ENCODE results near the gene EIF4H. TPM values are rescaled to one million over a fixed set of nuclear protein-coding genes. Genes with fewer than 3 reads are reported as not detected.

The EIF4H gene
- total RNA-seq, 2 experiments from 2014 or later = 240 to 264 TPM

- peaks cover 29% of the 10 kb centered on the region for H3K4me1 Mint-ChIP-seq
- no peaks in the 10 kb centered on the region for H3K27me3 Mint-ChIP-seq
- ChIA-PET POLR2A (no interaction called here), CTCF (interaction anchor here (1.5 kb wide), 1 partner anchor 10 kb away, joined by 5 read pairs; no protein-coding TSS in a partner anchor)
- DNase-seq = no peak
- H3K36me3 Mint-ChIP-seq (ENCODE audit: low read depth) = peaks cover 36% of the 10 kb centered on the region
- no peaks in the 10 kb centered on the region for H3K9me3 Mint-ChIP-seq
- no peak overlapping the region for H3K4me3 Mint-ChIP-seq
- H3K27ac Mint-ChIP-seq = no peak overlapping the region
Observed at GRCh38 chr7:74240482-74240881, 66.3 kb downstream of the EIF4H start.

DNA sequence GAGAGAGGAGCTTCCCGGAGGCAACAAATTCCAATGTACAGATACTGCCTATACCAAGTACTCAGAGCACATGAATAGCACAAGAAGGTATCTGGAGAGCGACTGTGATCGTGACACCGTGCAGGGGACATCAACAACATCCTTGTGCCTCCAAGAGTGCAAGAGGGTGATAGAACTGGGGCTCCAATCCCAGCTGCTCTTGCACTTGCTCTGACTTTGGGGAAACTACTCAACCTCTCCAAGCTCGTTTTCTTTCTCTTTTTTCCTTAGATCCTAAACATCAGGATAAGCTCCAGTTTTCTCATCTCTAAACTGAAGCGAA, 67.9 kb downstream of the EIF4H start:
- ChIA-PET CTCF (interaction anchor here (0.6 kb wide), 1 partner anchor 366 kb away, joined by 3 read pairs; no protein-coding TSS in a partner anchor), POLR2A (no interaction called here)
- Mint-ChIP-seq H3K27ac (no peak overlapping the region), H3K27me3 (no peaks in the 10 kb centered on the region), H3K4me1 (peaks cover 20% of the 10 kb centered on the region), H3K9me3 (no peaks in the 10 kb centered on the region), H3K4me3 (no peak overlapping the region), H3K36me3 (ENCODE audit: low read depth) (peaks cover 34% of the 10 kb centered on the region)
- DNase-seq = no peak

GRCh38 chr7:74246497-74246896, 72.3 kb downstream of the EIF4H start:
- Mint-ChIP-seq H3K4me3 (no peak overlapping the region), H3K27ac (no peak overlapping the region), H3K4me1 (peaks cover 21% of the 10 kb centered on the region), H3K9me3 (no peaks in the 10 kb centered on the region), H3K36me3 (ENCODE audit: low read depth) (peaks cover 45% of the 10 kb centered on the region), H3K27me3 (no peaks in the 10 kb centered on the region)
- CTCF ChIA-PET = interaction anchor here (0.7 kb wide), 1 partner anchor 10 kb away, joined by 3 read pairs; no protein-coding TSS in a partner anchor
- POLR2A ChIA-PET = no interaction called here
- no peak for DNase-seq

Small RNA genes within 50 kb of the gene (microRNA-seq; reads per million reads assigned to microRNA genes)
- gene MIR590 (ENCODE audit: borderline microRNAs expressed, borderline replicate concordance) = 1,087 reads per million, percentile 85 among the genes with 10 or more reads in this experiment

Other genes with a start within 250 kb of the EIF4H start
- not detected for gene ELN, start 146.2 kb upstream of the EIF4H start, total RNA-seq
- 10 to 100 TPM; 16.0 to 16.2 TPM for gene LIMK1, start 90.6 kb upstream of the EIF4H start, total RNA-seq
- 1 to 10 TPM; 8.0 to 8.4 TPM for gene LAT2, start 35.6 kb downstream of the EIF4H start, total RNA-seq
- 10 to 100 TPM; 52.2 to 62.9 TPM for gene RFC2, start 80.0 kb downstream of the EIF4H start, total RNA-seq
- under 1 TPM; 0.72 to 0.89 TPM for gene CLIP2, start 115.1 kb downstream of the EIF4H start, total RNA-seq

Measured in activated CD4-positive, alpha-beta T cell treated with anti-CD3 and anti-CD28 coated beads, Interleukin-2, amount 10 ng/mL, durations not matched to agents 7 days and 5 days (primary cell).